BJ (cell line): ENCODE data around the gene AADACL4. TPM values are rescaled to one million over a fixed set of nuclear protein-coding genes. Genes with fewer than 3 reads are reported as not detected.
"Not testable (repeated sequence)": the region's sequence is repeated elsewhere in the genome, so short reads cannot be mapped to it uniquely, and the experiment has no call there.

Source experiments
- CTCF ChIA-PET: fragments of 350-600 bp; formaldehyde crosslinking; extraction: SDS; loops from one replicate; lab custom pipeline; 2021; ENCODE audit warnings: antibody characterized with exemption, inconsistent platforms; lab: Yijun Ruan, JAX
- POLR2A ChIA-PET: fragments of 300-600 bp; sonication (Branson Sonifier 250); formaldehyde crosslinking; extraction: SDS; loops from one replicate; lab custom pipeline; 2021; ENCODE audit warnings: antibody characterized with exemption; lab: Charles Lee
- DNase-seq: peaks from one replicate; pipeline ENCODE4 v3.0.0-alpha.2; 2011; ENCODE audit warnings: low read depth
- H3K27me3 ChIP-seq: 2 replicates; pipeline ENCODE4 v1.6.0; 2011; ENCODE audit warnings: low read length; ENCODE audit not compliant: control insufficient read depth, insufficient read depth
- H3K36me3 ChIP-seq: 2 replicates; pipeline ENCODE4 v1.5.1; 2011; ENCODE audit warnings: low read length; ENCODE audit not compliant: control insufficient read depth, insufficient read depth
- H3K4me3 ChIP-seq: 2 replicates; pipeline ENCODE4 v1.5.1; 2011; ENCODE audit warnings: low read depth, mild to moderate bottlenecking, control low read depth, low read length
- polyA plus RNA-seq: library from polyadenylated mRNA; depleted of rRNA; stranded (reverse); fragments of >200 nt; gene quantifications from 2 replicates; pipeline ENCODE4 v1.2.3, GENCODE V29; 2011
- TF ChIP-seq, protein P1 (sequence below): IDR thresholded peaks from 2 replicates; pipeline ENCODE4 v1.5.1; 2011; ENCODE audit warnings: low read depth, mild to moderate bottlenecking, control low read depth, inconsistent platforms, low read length, moderate library complexity; ENCODE audit not compliant: insufficient read depth

AADACL4 gene
- polyA plus RNA-seq, 1 experiment: 0.20 TPM

DNA sequence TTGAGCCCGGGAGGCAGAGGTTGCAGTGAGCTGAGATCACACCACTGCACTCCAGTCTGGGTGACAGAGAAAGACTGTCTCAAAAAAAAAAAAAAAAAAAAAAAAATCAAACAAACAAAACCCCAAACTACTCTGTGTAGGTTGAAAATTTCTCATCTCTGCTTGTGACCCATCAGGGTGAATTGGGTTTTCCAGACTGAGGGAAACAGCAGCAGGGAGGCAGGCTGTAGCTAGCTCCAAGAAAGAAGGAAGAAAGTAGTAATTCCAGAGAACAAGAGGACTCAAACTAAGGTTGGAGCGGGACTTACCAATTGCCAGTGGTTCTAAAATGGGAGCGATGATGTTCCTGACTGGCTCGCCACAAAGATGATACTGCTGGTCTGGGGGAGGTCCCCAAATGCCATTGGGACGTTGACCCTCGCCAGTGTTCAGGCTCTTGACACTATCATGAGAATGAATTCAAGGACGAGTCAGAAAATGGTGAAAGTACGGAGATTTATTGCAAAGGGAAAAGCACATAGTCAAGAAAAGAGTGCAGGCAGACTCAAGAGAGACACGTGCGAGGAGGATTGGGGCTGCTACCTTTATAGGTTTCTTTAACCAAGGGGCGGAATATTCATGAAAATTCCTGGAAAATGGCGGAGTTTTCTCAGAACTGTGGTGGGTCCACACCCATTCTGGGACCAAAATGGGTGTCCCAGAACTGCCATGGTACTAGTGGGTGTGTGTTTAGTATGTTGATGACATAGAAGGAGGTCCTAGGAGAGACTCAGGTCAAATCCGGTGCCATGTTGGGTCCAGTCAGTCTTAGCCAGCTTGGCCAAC is 13.4 kb downstream of the AADACL4 start:
- TF ChIP-seq, protein P1, sequence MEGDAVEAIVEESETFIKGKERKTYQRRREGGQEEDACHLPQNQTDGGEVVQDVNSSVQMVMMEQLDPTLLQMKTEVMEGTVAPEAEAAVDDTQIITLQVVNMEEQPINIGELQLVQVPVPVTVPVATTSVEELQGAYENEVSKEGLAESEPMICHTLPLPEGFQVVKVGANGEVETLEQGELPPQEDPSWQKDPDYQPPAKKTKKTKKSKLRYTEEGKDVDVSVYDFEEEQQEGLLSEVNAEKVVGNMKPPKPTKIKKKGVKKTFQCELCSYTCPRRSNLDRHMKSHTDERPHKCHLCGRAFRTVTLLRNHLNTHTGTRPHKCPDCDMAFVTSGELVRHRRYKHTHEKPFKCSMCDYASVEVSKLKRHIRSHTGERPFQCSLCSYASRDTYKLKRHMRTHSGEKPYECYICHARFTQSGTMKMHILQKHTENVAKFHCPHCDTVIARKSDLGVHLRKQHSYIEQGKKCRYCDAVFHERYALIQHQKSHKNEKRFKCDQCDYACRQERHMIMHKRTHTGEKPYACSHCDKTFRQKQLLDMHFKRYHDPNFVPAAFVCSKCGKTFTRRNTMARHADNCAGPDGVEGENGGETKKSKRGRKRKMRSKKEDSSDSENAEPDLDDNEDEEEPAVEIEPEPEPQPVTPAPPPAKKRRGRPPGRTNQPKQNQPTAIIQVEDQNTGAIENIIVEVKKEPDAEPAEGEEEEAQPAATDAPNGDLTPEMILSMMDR: no peak
- ChIA-PET POLR2A (no interaction called here), CTCF (interaction anchor here (1.0 to 9.5 kb wide), 8 partner anchors 8 to 383 kb away, joined by 3 to 83 read pairs (median 19); no protein-coding TSS in a partner anchor)
- no peak overlapping the region for H3K4me3 ChIP-seq
- H3K27me3 ChIP-seq: peaks cover 2% of the 10 kb centered on the region
- no peak for DNase-seq
- no peaks in the 10 kb centered on the region for H3K36me3 ChIP-seq

DNA sequence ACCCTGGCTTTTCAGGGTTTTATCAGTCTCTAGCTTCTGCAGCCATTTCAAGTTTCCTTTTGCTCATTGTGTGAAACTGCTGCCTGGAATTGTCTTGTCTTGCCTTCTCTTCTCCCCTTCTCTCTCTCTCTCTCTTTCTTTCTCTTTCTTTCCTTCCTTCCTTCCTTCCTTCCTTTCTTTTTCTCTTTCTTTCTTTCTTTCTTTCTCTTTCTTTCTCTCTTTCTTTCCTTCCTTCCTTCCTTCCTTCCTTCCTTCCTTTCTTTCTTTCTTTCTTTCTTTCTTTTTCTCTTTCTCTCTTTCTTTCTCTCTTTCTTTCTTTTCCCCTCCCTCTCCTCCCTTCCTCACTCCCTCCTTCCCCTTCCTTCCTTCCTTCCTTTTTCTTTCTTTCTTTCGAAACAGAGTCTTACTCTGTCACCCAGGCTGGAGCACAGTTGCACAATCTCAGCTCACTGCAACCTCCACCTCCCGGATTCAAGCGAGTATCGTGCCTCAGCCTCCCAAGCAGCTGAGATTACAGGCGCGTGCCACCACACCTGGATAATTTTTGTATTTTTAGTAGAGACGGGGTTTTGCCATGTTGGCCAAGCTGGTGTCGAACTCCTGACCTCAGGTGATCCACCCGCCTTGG is 14.1 kb downstream of the AADACL4 start:
- H3K4me3 ChIP-seq, H3K36me3 ChIP-seq, H3K27me3 ChIP-seq, POLR2A ChIA-PET, DNase-seq: not testable (repeated sequence)
- CTCF ChIA-PET: interaction anchor here (0.7 to 9.5 kb wide), 15 partner anchors 9 to 429 kb away, joined by 3 to 83 read pairs (median 4); no protein-coding TSS in a partner anchor

DNA sequence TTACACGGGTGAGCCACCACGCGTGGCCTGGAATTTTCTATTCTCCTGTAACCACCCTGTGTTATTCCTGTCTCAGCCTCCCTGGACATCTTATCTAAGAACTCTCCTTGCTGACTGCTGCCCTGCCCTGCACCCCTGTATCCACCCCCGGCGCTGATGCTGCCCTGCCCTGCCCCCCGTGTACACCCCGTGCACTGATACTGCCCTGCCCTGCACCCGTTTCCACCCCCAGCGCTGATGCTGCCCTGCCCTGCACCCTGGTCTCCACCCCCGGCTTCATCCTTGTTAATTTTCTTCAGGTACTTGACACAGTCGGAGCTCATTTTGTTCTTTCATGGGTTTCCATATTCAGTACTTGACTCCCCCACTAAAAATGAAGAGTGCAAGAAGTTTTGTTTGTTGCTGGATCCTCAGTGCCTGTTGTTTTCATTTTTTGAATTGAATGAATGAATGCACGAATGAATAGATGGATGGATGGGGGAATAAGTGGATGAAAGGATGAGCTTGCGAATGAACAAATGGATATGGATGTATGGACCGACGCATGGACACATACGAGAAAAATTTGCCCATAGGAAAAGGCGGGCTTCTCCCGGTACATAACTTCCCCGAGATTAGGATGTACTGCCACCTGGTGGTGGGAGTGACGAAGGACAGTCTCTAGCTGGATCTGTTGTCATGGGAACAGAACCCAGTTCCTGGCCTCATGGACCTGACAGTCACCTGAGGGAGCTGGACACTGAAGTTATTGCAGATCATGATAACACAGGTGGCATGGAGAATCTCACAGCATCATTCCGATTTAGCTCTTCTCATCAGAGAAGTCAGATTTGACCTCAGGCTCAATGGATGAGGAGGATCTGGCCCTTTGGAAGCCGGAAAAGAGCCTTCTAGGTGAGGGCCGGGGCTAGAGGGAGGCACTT is 14.9 kb downstream of the AADACL4 start:
- DNase-seq: peak; percentile 10
- no peak overlapping the region for H3K4me3 ChIP-seq
- H3K27me3 ChIP-seq: no peaks in the 10 kb centered on the region; the same call in 1 of the 2 replicates
- TF ChIP-seq, protein P1: peak; percentile 91
- no peaks in the 10 kb centered on the region for H3K36me3 ChIP-seq
- POLR2A ChIA-PET: no interaction called here
- CTCF ChIA-PET: interaction anchor here (0.6 to 9.5 kb wide), 32 partner anchors 9 to 439 kb away, joined by 3 to 83 read pairs (median 4); no protein-coding TSS in a partner anchor

DNA sequence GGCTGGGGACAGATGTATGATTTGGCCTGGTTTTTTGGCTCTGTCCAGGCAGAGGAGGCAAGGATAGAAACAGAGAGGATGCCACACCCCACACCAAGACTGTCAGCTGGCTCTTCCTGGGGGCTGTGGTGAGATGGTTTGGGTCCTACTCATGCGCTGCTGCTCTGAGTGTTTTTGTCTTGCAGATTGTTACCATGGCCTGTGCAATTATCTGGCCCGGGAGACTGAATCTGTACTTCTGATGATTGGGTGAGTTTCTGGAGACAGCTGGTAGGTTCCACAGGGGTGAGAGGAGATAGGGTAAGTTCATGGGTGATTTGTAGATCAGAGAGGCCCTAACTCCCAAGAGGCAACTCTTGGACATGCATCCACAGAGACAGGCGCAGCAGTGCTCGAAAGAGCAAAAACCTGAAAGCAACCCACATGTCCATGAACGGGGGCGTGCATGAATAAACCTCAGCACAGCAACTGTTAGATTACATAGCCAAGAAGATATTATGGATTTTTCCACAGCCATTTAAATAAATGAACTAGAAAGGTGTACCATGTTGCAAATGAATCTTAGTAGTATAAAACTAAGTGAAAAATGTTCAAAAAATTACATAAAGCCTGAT is 17.8 kb downstream of the AADACL4 start:
- POLR2A ChIA-PET: no interaction called here
- TF ChIP-seq, protein P1: no peak
- no peak for DNase-seq
- CTCF ChIA-PET: interaction anchor here (0.7 to 9.5 kb wide), 2 partner anchors 20 to 349 kb away, joined by 3 to 83 read pairs; no protein-coding TSS in a partner anchor
- no peaks in the 10 kb centered on the region for H3K27me3 ChIP-seq
- H3K36me3 ChIP-seq: no peaks in the 10 kb centered on the region
- H3K4me3 ChIP-seq: no peak overlapping the region

DNA sequence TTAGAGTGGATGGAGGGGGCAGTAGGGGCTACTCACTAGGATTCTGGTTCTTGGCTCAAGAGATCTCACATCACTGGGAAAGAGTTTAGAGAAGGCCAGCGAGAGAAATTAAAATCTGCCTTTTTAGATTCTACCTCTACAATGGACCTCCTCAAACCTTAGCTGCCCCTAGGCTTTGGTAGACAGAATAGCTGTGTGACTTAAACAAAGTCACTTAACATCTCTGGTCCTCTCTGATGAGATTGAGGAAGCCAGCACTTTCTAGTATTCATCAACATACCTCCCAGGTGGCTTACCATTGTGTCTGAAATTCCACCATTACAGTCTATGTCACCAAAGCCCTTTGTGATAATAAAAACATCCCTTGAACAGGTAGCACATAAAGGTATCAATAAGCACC is 18.7 kb downstream of the AADACL4 start:
- TF ChIP-seq, protein P1: no peak
- no peaks in the 10 kb centered on the region for H3K36me3 ChIP-seq
- CTCF ChIA-PET: interaction anchor here (9.5 kb wide), 1 partner anchor 350 kb away, joined by 83 read pairs; no protein-coding TSS in a partner anchor
- no peak overlapping the region for H3K4me3 ChIP-seq
- H3K27me3 ChIP-seq: no peaks in the 10 kb centered on the region
- POLR2A ChIA-PET: no interaction called here
- no peak for DNase-seq
